Left ventricle myocardium superior (tissue), 1 donor: ENCODE data around the gene GABBR2. TPM values are rescaled to one million over a fixed set of nuclear protein-coding genes. Genes with fewer than 3 reads are reported as not detected.

Experiments
- ATAC-seq: fragments of 200-7000 bp; cut with Tn5 transposase; one replicate; pipeline ENCODE4 v1.9.1; 2020; ENCODE audit warnings: mild to moderate bottlenecking, moderate library complexity
- DNase-seq: peaks from one replicate; pipeline ENCODE4 v3.0.0-alpha.2; 2020
- intact Hi-C: fragments of 100-400 bp; cut with micrococcal nuclease; formaldehyde crosslinking; loops from one replicate; pipeline ENCODE4 v1.11.0; 2022
- total RNA-seq: library from RNA; stranded (reverse); fragmentation: NEBNext Ultra II Directional; extraction: Animal tissue kit (Norgen Biotek cat#: 25700); gene quantifications from one replicate; pipeline ENCODE4 v1.2.1, GENCODE V29; 2021
- donor health status: DM: no; HTN: yes; CAD: no; lungs with severe emphysema.

GABBR2 gene
- total RNA-seq, 1 donor from 2014 or later = 0.62 TPM

- no peak for ATAC-seq
- no peak for DNase-seq
Observed at GRCh38 chr9:98254228-98255060, 454.3 kb downstream of the GABBR2 start.

GRCh38 chr9:98253565-98253964 is 455.2 kb downstream of the GABBR2 start:
- DNase-seq (no peak), ATAC-seq (no peak)
- intact Hi-C loops = no loop called here

More at GRCh38 chr9:98254228-98255060, 454.3 kb downstream of the GABBR2 start:
- intact Hi-C loops = no loop called here

DNA sequence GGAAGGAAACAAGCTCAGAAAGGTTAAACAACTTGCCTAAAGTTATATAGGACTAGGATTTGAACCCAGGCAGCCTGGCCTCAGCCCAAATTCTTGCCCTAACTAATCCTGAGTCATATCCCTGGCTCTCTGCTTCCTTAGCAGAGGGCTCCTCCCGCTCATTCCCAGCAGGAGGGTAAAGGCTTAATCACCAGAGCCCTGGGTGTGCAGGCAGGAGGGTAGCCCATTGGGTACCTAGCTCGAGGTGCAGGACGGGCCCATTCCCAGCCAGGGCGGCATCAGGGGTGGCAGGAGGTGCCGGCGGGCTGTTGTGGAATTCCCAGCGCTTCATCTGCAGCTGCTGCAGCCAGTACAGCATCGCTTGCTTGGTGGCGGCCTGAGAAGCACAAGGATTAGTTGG is 457.2 kb downstream of the GABBR2 start:
- intact Hi-C loops = no loop called here
- DNase-seq (no peak), ATAC-seq (no peak)

GRCh38 chr9:98249771-98250170 is 459.0 kb downstream of the GABBR2 start:
- DNase-seq (no peak), ATAC-seq (no peak)
- intact Hi-C loops = no loop called here

GRCh38 chr9:98248737-98249474 is 459.8 kb downstream of the GABBR2 start:
- intact Hi-C loops = no loop called here

GRCh38 chr9:98247831-98248657 is 460.7 kb downstream of the GABBR2 start:
- no peak for ATAC-seq
- no peak for DNase-seq
- intact Hi-C loops = no loop called here

More at GRCh38 chr9:98248737-98249474, 459.8 kb downstream of the GABBR2 start:
- DNase-seq (peak; percentile 75), ATAC-seq (peak; percentile 85)

- intact Hi-C loops = no loop called here
- ATAC-seq = no peak
- no peak for DNase-seq
Observed at GRCh38 chr9:98242426-98242825, 466.3 kb downstream of the GABBR2 start.

DNA sequence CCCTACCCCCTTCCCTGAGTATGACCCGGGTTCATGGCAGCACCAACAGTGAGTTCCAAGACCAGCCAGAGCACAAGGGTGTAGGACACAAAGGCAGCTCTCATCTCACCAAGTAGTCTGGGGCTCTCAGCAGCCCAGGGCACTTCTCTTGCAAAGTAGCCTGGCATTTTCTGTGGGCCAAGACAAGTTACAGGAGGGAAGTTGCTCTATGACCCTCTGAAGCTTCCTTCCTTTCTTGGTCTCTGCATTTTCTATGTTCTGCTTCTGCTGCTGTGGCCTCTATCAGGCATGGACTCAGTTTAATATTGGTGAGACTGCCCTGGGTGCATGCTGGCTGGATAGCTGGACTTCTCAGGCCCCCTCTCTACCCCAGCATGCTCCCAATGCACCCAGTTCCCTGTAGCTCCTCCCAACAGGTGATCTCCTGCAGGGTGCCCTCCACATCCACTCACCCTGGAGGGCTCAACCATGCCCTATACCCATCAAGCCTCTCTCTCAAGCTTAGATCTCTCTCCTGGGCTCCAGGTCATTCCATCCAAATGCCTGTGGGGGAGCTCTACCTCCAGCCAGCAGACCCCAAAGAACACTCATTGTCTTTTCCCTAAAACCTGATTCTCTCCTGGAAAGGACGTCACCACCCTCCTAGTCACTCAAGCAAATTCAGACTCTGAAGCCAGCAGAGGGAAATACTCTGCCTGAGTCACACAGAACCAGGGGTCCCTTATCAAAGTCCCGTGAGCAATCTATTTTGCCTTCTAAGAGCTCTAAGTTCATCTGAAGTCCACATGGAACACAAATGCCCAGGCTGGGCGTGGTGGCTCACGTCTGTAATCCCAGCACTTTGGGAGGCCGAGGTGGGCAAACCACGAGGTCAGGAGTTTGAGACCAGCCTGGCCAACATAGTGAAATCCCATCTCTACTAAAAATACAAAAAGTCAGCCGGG is 467.1 kb downstream of the GABBR2 start:
- intact Hi-C loops = no loop called here
- DNase-seq = no peak
- ATAC-seq = no peak

DNA sequence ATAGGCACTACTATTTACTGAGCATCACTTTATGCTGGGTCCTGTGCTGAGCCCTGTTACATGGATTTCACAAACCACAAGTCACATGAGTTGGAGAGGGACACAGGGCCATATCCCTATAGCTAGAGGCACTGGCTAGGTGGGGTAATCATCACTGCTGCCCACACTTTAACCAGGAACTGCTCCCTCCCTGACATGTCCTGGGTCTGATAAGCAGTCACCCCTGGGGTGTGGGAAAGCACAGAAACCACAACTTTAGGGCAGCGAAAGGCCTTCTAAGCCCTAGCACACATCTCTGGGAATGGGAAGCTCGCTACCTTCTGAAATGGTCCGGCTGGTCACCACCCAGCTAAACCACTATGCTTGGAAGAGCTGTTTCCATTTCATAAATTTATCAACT is 468.3 kb downstream of the GABBR2 start:
- ATAC-seq = no peak
- intact Hi-C loops = no loop called here
- no peak for DNase-seq

Other genes starting within 250 kb of the GABBR2 start
- 4.0 TPM for gene ANKS6, start 87.6 kb upstream of the GABBR2 start, total RNA-seq
- 0.64 TPM for gene GALNT12, start 98.7 kb upstream of the GABBR2 start, total RNA-seq
- 47.2 TPM for gene COL15A1, start 235.0 kb upstream of the GABBR2 start, total RNA-seq